Brain pericyte (primary cell): ENCODE results near the gene TP53BP2.
"Not testable (repeated sequence)": the region's sequence is repeated elsewhere in the genome, so short reads cannot be mapped to it uniquely, and the experiment has no call there.

ENCODE experiments used
- DNase-seq: peaks from one replicate; pipeline ENCODE4 v3.0.0-alpha.2; 2012; ENCODE audit warnings: low read depth, low spot score

TP53BP2 gene

DNA sequence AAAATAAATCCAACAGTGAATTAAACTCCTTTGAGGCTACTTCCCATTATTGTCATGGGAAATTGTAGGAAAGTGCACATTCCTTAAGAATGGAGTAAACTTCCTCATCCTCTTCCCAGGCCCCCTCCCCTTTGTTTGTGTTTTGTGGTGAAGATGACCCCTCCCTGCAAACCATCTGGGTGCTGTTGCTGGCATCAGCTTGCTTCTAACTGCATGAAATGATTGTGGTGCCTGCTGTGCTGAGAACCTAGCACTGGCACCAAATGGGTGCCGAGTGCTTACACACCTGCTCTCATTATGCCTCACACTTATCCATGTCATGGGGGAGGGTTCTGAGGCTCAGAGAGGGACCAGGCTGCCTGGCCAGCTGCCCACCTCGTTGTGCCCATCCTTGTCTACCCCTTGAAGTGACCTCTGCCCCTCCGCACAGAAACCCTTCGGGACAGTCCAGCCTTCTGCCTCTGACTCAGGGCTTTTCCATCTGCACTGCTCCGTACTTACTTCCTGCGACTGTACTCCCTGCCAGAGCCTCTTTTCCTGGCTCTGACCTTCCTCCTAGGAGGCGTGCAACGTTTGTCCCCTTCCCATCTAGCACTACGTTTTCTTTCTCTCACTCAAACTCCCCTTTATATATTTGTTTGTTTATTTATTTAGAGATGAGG lies 102.8 kb downstream of the TP53BP2 start:
- DNase-seq: no peak

DNA sequence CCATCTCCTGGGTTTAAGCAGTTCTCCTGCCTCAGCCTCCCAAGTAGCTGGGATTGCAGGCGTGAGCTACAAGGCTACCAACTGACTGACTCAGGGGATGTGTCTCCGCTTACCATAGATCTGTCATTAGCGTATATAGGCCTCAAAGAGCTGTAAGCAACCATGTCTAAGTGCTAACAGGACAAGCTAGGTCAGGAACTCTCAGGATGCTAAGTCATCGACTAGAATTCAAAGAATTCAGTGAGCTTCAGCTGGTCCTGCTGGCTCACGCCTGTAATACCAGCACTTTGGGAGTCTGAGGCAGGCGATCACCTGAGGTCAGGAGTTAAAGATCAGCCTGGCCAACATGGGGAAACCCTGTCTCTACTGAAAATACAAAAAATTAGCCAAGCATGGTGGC lies 103.9 kb downstream of the TP53BP2 start:
- DNase-seq: no peak

DNA sequence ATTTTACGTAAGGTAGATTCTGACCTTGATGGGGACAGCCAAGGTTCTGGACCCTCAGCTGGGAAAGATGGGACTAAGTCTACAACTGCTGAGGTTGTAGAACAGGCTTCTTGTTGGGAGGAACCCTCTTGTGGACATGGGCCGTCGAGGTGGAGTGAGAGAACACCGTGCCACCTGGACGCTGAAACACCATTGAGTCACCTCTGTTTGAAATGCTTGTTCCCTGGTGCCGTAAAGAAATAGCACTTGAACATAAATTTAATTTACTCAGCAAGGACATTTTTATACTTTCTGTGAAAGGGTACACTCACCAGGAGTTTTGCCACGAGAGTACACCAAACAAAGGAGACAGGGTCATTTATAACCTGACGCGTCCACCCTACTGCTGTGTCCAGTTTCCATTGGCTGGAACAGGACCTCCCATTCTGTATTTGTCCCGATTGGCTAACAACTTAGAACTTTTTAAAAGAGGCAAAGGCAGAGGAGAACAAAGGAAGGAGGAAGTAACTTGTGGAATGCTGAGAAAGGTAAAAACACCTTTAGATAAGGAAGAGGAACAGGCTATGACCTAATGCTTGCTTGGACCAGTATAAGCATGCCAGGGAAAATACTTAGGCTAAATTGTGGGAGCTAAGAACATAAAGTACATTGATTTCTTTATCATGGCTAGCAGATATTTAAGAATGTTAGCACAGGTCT lies 105.6 kb downstream of the TP53BP2 start:
- not testable (repeated sequence) for DNase-seq

DNA sequence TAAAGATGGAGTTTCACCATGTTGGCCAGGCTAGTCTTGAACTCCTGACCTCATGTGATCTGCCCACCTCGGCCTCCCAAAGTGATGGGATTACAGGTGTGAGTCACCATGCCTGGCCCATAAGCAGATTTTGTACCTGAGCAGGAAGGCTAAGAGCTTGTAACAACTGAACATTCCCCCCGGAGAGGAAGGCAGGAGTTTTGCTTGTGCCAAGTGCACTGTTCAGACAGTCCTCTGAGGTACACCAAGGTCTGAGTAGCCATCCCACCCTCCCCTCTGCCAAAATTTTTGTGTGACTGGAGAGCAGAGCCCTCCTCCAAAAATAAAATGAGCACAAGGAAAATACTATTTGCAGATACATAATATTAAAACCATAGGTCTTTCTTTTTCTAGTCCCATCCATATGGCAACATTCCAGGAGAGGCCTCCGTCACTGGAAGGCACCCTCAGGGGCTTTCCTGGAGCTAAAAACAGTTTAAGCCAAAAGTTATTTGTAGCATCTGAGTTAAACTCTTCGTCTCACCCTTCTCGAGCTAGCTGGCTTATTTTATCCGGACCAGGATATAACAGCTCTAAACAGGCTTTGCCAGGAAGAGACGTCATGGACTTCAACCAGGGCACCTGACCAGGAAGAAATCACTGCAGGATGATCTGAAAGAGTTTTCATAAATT lies 106.2 kb downstream of the TP53BP2 start:
- no peak for DNase-seq

DNA sequence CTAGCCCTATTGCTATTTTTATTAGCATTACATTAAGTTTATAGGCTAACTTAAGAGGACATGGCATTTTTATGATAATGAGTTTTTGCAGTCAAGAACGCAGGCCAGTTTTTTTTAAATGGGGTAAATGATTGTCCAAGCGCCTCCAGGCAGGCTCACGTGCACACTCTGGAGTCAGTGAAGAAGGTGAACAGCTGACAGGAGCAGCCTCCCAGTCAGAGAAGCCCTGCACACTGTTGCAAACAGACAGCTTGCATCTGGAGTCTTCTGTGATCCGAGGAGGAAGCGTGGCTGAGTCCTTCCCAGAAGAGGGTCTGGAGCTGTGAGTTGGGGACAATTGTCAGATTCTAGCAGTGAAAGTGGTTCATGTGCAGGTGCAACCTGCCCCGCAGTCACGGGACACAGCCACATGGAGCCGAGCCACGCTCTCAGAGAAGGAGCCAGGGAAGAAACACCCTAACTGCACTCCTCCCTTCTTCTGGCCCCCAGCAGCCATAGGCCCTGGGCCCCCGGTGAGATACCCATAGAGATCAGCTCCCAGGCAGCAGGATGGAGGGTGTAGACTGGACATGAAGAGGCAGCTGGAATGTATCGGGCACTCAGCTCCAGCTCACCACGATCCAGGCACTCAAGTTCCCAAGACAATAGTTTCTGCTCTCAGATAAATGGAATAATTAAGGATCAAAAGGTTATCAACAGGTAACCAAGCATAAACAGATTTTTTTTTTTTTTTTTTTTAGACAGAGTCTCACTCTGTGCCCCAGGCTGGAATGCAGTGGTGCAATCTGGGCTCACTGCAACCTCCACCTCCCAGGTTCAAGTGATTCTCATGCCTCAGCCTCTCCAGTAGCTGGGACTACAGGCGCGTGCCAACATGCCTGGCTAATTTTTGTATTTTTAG lies 107.0 kb downstream of the TP53BP2 start:
- no peak for DNase-seq

DNA sequence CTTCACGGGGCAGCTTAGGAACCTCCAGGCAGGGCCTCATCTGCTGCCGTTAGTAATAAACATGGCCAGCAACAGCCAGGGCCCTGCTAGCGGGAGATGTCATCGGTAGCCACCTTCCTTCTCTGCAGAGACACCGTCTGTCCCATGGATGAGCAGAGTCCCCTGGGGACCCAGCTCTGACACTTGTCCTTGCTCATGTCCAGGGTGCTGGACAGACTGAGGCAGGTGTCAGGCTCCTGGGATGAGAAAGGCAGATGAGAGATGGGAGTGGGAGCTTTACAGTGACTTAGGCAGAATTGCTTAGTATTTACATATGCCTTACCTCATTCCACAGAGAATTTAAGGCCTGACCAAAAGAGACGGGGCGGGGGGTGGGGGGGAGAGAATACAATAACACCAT lies 108.4 kb downstream of the TP53BP2 start:
- DNase-seq: no peak

DNA sequence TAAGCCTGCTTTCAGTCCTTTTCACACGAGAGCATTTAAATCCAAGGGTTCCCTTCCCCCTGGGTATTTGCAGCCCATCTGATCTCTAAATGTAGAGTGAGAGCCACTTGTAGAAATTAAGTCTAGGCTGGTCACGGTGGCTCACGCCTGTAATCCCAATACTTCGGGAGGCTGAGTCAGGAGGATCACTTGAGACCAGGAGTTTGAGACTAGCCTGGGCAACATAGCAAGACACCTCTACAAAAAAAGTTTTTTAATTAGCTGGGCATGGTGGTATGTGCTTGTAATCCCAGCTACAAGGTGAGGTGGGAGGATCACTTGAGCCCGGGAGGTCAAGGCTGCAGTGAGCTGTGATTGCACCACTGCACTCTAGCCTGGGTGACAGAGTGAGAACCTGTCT lies 109.1 kb downstream of the TP53BP2 start:
- DNase-seq: not testable (repeated sequence)

DNA sequence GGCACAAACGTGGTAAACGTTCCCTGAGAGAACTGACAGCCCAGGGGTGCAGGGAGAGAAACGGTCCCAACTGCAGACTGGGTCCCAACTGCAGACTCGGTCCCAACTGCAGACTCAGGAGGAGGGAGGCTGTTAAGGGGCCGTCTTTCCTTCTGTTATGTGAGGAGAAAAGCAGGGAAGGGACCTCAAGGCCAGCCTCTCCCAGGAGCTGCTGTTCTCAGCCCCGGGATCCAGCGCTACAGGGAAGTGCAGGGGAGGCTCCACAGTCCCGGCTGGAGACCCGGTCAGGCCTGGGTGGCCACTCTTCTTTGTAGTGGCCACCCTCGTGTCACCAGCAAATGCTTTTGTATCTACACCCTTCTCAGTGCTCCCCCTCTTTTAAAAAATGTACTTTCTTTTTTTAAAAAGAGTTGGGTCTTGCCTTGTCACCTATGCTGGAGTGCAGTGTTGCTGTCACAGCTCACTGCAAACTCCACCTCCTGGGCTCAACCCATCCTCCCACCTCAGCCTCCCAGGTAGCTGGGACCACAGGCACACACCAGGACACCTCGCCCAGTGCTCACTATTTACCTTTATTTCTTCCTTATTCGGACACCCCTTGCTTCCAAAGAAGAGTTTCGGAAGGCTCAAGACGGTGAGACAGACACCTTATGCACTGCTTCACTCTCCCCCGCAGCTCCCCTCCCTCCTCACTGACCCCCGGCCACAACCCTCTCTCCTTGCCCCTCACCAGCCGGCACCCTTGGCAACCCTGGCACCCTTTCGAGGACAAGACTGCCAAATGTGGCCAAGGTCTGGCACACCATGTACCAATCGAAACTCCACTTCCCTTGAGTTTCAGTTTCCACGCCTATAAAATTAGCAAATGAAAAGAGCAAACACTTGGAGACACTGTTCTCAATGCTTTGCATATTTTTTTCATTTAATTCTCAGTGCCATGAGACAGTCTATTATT lies 111.6 kb downstream of the TP53BP2 start:
- no peak for DNase-seq

DNA sequence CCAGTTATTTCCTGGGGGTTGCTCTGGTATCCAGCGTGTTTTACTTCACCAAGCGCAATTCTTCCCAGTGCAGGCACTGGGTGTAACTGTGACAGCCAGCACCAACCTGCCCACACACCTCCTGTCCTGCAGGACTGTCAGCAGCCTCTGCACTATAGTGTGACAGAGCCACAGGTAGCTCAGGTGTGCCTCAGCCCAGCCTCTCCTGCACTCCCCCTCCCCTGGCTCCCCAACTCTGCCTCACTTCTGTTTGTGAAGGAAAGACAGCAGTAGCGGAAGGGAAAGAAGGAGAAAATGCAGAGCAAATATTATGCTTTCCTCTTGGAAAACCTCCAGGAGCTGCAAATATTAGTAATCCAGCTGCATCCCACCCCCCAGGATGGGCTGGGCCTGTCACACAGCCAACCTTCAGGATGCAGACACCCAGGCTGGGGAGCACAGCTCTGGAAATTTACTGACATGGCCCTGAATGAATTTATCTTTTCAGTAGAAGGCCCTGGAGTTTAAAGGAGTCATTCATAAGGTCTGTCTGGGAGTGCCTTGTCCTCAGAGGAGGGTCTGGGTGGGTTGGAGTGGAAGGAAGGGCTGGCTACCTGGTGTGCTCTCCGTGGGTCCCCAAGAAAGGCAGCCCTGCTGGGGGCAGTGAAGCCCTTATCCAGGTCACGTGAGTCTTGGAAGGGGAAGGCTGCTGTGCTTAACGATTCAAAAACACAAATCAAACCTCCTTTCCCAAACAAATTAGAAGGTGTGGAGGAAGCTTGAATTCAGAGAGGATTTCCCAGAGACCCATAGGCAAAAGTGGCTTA lies 112.6 kb downstream of the TP53BP2 start:
- no peak for DNase-seq

DNA sequence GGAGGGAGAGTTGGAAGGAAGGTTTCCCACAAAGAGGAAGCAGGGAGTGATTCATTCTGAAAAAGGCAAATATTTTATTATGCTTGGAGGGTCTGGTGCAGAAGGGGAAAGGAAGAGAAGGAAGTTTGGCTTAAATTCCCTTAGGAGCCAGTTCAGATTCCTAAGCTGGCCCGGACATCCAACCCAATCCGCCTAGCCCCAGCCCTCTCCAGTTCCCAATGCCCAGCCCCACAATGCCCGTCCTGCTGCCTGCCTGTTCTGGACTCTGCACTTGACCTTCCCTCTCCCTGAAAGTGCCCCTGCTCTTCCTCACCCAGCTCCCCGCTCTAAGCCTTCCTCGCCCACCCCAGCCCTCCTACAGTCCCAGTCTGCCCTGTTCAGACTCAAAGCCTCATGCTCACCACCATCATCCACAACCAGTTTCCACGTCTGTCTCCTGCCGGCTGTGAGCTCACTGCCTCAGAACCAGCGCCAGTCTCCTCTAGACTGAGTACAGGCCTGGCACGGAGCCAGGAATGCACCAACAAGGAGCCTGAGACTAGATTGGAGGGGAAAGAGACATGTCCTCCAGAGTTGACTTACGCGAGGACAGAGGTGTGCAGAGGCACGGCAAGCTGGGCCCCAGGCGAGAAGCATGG lies 114.5 kb downstream of the TP53BP2 start:
- no peak for DNase-seq

DNA sequence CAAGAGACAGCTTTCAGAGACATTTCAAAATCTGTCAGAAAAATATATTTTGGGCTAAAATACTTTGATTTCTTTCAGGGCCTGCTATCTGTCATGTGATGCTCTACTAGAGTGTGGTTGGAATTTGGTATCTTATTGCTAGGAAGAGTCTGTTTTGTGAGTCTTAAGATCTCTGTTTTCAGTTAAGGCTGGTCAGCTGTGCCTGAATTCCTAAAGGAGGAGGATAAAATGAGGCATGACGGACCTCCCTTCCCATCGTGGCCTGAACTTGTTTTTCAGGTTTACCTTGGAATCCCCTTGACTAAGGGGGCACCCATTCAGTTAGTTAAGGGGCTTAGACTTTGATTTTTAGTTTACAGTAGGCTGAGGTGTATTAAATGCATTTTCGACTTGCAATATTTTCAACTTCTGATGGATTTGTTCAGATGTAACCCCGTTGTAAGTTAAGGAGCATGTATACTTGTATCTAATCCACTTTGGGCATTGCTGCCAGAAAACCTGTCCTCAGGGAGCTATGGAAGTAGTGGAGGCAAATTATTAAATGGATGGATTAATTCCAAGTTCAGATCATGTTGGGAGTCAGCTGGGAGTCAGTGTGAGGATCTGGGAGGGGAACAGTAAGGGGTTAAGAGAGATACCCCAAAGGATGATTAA lies 115.1 kb downstream of the TP53BP2 start:
- DNase-seq: no peak

DNA sequence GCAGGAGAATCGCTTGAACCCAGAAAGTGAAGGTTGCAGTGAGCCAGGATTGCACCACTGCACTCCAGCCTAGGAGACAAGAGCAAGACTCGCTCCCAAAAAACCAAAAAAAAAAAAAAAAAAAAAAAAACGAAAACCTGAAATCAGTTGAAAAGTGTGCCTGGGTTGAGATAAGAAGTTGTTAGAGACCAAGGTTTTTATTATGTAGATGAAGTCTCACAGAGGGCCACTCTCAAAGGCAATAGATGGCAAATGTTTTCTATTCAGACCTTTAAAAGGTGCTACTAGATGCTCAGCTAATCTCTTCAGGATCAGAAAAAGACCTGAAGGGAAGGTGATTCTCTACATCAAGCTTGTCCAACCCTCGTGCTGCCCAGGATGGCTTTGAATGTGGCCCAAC lies 115.8 kb downstream of the TP53BP2 start:
- DNase-seq: no peak
